ENCODE results near the gene TMEM63C.

TMEM63C gene

GRCh38 chr14:77181603-77182437 lies at the start of gene TMEM63C:
TSS of gene TMEM63C (plus strand) at chr14:77181798. CDS start at chr14:77218814, 37,016 bp downstream.
- peak; percentile 91 for DNase-seq

GRCh38 chr14:77131871-77132486 lies 49.6 kb upstream of the TMEM63C start:
- no peak for DNase-seq

- no peak for DNase-seq
These were observed 47.8 kb upstream of the TMEM63C start for GRCh38 chr14:77133720-77134338.

GRCh38 chr14:77139022-77139421 lies 42.6 kb upstream of the TMEM63C start:
- DNase-seq, result no peak

GRCh38 chr14:77139540-77140358 lies 41.8 kb upstream of the TMEM63C start:
- DNase-seq, result peak; percentile 17

- no peak for DNase-seq
These were observed 41.0 kb upstream of the TMEM63C start for GRCh38 chr14:77140359-77141213.

- peak; percentile 83 for DNase-seq
These were observed 40.2 kb upstream of the TMEM63C start, which contains the start of gene ZDHHC22 for GRCh38 chr14:77141214-77142004. TSS of gene ZDHHC22 (minus strand) at chr14:77141791. CDS start at chr14:77139738, 2,053 bp downstream.

GRCh38 chr14:77142005-77142800 lies 39.4 kb upstream of the TMEM63C start:
- no peak for DNase-seq

GRCh38 chr14:77143071-77143470 lies 38.5 kb upstream of the TMEM63C start:
- DNase-seq, result no peak

- no peak for DNase-seq
These were observed 37.0 kb upstream of the TMEM63C start for GRCh38 chr14:77144412-77145115.

- no peak for DNase-seq
These were observed 35.4 kb upstream of the TMEM63C start for GRCh38 chr14:77145975-77146740.

GRCh38 chr14:77148510-77149231 lies 32.9 kb upstream of the TMEM63C start:
- peak; percentile 10 for DNase-seq

GRCh38 chr14:77151245-77151644 lies 30.4 kb upstream of the TMEM63C start:
- DNase-seq, result peak; percentile 18

- DNase-seq, result no peak
These were observed 29.5 kb upstream of the TMEM63C start for GRCh38 chr14:77151918-77152588.

- DNase-seq, result no peak
These were observed 27.8 kb upstream of the TMEM63C start for GRCh38 chr14:77153802-77154201.

- peak; percentile 54 for DNase-seq
These were observed 27.2 kb upstream of the TMEM63C start for GRCh38 chr14:77154421-77154820.

- no peak for DNase-seq
These were observed 26.5 kb upstream of the TMEM63C start for GRCh38 chr14:77155083-77155482.
